BLaER1 (cell line): ENCODE measurements around the gene TTC13.
"Not testable (repeated sequence)": the region's sequence is repeated elsewhere in the genome, so short reads cannot be mapped to it uniquely, and the experiment has no call there.

Source experiments
- H3K27ac ChIP-seq: shearing (Covaris generic); formaldehyde crosslinking; 2 replicates; pipeline ENCODE4 v1.8.1; 2022
- H3K27me3 ChIP-seq: shearing (Covaris generic); formaldehyde crosslinking; 2 replicates; pipeline ENCODE4 v1.8.1; 2022
- H3K36me3 ChIP-seq: shearing (Covaris generic); formaldehyde crosslinking; 2 replicates; pipeline ENCODE4 v1.8.1; 2022
- H3K4me1 ChIP-seq: shearing (Covaris generic); formaldehyde crosslinking; 2 replicates; pipeline ENCODE4 v1.8.1; 2022
- H3K4me2 ChIP-seq: shearing (Covaris generic); formaldehyde crosslinking; 2 replicates; pipeline ENCODE4 v1.8.1; 2022
- H3K4me3 ChIP-seq: shearing (Covaris generic); formaldehyde crosslinking; 2 replicates; pipeline ENCODE4 v1.8.1; 2022
- H3K9ac ChIP-seq: shearing (Covaris generic); formaldehyde crosslinking; 2 replicates; pipeline ENCODE4 v1.8.1; 2022
- H3K9me3 ChIP-seq: shearing (Covaris generic); formaldehyde crosslinking; 2 replicates; pipeline ENCODE4 v1.8.1; 2022
- H4K20me1 ChIP-seq: shearing (Covaris generic); formaldehyde crosslinking; 2 replicates; pipeline ENCODE4 v1.8.1; 2022
- Cebpa-rat ChIP-seq: shearing (Covaris generic); IDR thresholded peaks from 2 replicates; pipeline ENCODE4 v1.8.1; 2022

The TTC13 gene

GRCh38 chr1:231020139-231020601, 41.5 kb upstream of the TTC13 start:
- Histone ChIP-seq H3K4me3 (no peak overlapping the region), H3K4me2 (no peak overlapping the region), H3K27ac (no peak overlapping the region; the same call in 1 of the 2 replicates), H3K36me3 (peaks cover 63% of the 10 kb centered on the region), H3K4me1 (no peaks in the 10 kb centered on the region), H3K27me3 (no peaks in the 10 kb centered on the region), H3K9ac (no peak overlapping the region), H4K20me1 (no peaks in the 10 kb centered on the region), H3K9me3 (no peaks in the 10 kb centered on the region)
- no peak for TF ChIP-seq Cebpa-rat

GRCh38 chr1:231019711-231020110, 41.0 kb upstream of the TTC13 start:
- TF ChIP-seq Cebpa-rat, result no peak
- Histone ChIP-seq H3K4me2 (no peak overlapping the region), H3K27ac (no peak overlapping the region), H3K27me3 (no peaks in the 10 kb centered on the region), H4K20me1 (no peaks in the 10 kb centered on the region), H3K36me3 (peaks cover 63% of the 10 kb centered on the region), H3K9ac (no peak overlapping the region), H3K9me3 (no peaks in the 10 kb centered on the region), H3K4me3 (no peak overlapping the region), H3K4me1 (no peaks in the 10 kb centered on the region)

- Histone ChIP-seq H3K9me3 (no peaks in the 10 kb centered on the region), H3K9ac (no peak overlapping the region), H3K36me3 (peaks cover 56% of the 10 kb centered on the region)
Observed at GRCh38 chr1:231016966-231017365, 38.3 kb upstream of the TTC13 start.

GRCh38 chr1:231016234-231016633, 37.6 kb upstream of the TTC13 start:
- Histone ChIP-seq H3K4me1 (no peaks in the 10 kb centered on the region), H3K9me3 (no peaks in the 10 kb centered on the region), H3K9ac (no peak overlapping the region), H3K27ac (no peak overlapping the region), H3K36me3 (peaks cover 59% of the 10 kb centered on the region), H4K20me1 (no peaks in the 10 kb centered on the region), H3K4me2 (no peak overlapping the region), H3K27me3 (no peaks in the 10 kb centered on the region), H3K4me3 (no peak overlapping the region)
- TF ChIP-seq Cebpa-rat, result no peak

More at GRCh38 chr1:231016966-231017365, 38.3 kb upstream of the TTC13 start:
- no peaks in the 10 kb centered on the region for H3K4me1 ChIP-seq
- no peak overlapping the region for H3K4me3 ChIP-seq
- no peaks in the 10 kb centered on the region for H4K20me1 ChIP-seq
- no peak overlapping the region for H3K4me2 ChIP-seq
- H3K27ac ChIP-seq, result no peak overlapping the region
- no peaks in the 10 kb centered on the region for H3K27me3 ChIP-seq
- no peak for TF ChIP-seq Cebpa-rat

GRCh38 chr1:231013391-231014015, 34.8 kb upstream of the TTC13 start:
- no peak for TF ChIP-seq Cebpa-rat
- no peak overlapping the region for H3K9ac ChIP-seq
- no peaks in the 10 kb centered on the region for H4K20me1 ChIP-seq
- H3K27me3 ChIP-seq, result no peaks in the 10 kb centered on the region
- H3K4me2 ChIP-seq, result no peak overlapping the region
- H3K9me3 ChIP-seq, result no peaks in the 10 kb centered on the region
- no peak overlapping the region for H3K27ac ChIP-seq
- H3K4me1 ChIP-seq, result no peaks in the 10 kb centered on the region
- no peak overlapping the region for H3K4me3 ChIP-seq
- H3K36me3 ChIP-seq, result peaks cover 36% of the 10 kb centered on the region

DNA sequence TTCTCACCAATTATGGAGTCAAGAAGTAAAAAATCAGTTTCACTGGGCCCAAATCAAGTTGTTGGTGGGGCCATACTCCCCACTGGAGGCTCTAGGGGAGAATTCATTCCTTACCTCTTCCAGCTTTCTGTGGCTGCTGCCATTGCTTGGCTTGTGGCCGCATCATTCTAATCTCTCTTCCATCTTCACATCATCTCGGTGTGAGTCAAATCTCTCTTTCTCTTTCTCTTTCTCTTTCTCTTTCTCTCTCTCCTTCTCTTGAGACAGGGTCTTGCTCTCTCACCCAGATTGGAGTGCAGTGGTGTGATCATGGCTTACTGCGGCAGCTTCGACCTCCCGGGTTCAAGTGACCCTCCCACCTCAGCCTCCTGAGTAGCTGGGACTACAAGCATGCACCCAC, 33.3 kb upstream of the TTC13 start:
- Histone ChIP-seq H3K9ac (no peak overlapping the region), H3K4me1 (no peaks in the 10 kb centered on the region), H3K36me3 (peaks cover 21% of the 10 kb centered on the region), H3K4me3 (no peak overlapping the region), H3K9me3 (peaks cover 10% of the 10 kb centered on the region), H4K20me1 (no peaks in the 10 kb centered on the region), H3K4me2 (no peak overlapping the region), H3K27me3 (no peaks in the 10 kb centered on the region), H3K27ac (no peak overlapping the region)
- TF ChIP-seq Cebpa-rat, result no peak

GRCh38 chr1:231011360-231011759, 32.7 kb upstream of the TTC13 start:
- Histone ChIP-seq H3K9me3 (peaks cover 16% of the 10 kb centered on the region), H3K9ac (no peak overlapping the region), H3K4me1 (no peaks in the 10 kb centered on the region), H3K36me3 (peaks cover 17% of the 10 kb centered on the region), H3K27ac (no peak overlapping the region), H3K4me3 (no peak overlapping the region), H3K27me3 (no peaks in the 10 kb centered on the region), H3K4me2 (no peak overlapping the region), H4K20me1 (no peaks in the 10 kb centered on the region)
- no peak for TF ChIP-seq Cebpa-rat

GRCh38 chr1:231007535-231007934, 28.9 kb upstream of the TTC13 start:
- not testable (repeated sequence) for H3K27me3 ChIP-seq, H3K27ac ChIP-seq, H3K4me1 ChIP-seq, H4K20me1 ChIP-seq, H3K4me3 ChIP-seq, H3K4me2 ChIP-seq, H3K9ac ChIP-seq
- Histone ChIP-seq H3K36me3 (peaks cover 14% of the 10 kb centered on the region), H3K9me3 (peaks cover 51% of the 10 kb centered on the region)

DNA sequence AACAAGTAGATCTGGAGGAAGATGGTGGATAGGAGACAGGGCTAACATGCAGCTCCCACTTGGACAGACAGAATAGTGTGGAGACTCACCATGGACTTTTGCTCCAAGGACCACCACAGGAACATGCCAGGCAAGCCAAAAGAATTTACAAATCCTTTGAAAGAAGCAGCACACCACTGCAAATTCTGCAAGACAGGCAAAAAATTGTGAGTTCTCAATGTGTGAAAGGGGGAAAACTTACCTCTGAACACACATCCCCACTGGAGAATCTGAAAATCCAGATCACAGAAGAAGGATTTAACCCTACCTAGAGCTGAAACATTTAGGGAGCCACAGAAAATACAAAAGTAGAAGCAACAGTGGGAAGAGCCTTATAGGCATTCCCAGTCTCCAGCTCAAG, 23.2 kb upstream of the TTC13 start:
- no peaks in the 10 kb centered on the region for H3K27me3 ChIP-seq
- H3K4me2 ChIP-seq, result no peak overlapping the region
- no peak overlapping the region for H3K9ac ChIP-seq
- no peaks in the 10 kb centered on the region for H3K4me1 ChIP-seq
- H4K20me1 ChIP-seq, result no peaks in the 10 kb centered on the region
- no peak overlapping the region for H3K4me3 ChIP-seq
- TF ChIP-seq Cebpa-rat, result no peak
- peaks cover 45% of the 10 kb centered on the region for H3K9me3 ChIP-seq
- H3K36me3 ChIP-seq, result peaks cover 66% of the 10 kb centered on the region
- no peak overlapping the region for H3K27ac ChIP-seq

DNA sequence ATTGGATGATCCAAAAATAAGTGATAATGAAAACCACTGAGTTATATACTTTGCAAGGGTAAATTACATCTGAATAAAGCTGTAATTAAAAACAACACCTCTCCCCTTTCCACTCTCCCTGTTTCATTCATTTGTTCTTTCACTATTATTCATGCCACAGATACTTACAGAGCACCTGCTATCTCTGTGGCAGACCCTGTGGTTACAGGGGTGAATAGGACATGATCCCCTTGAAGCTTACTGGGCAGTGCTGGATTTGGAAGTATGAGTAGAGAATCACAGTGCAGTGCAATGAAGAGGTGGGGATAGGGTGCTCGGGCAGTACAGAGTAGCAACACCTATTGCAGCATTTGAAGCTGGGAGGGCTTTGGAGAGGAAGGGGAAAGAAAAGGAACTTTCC, 22.0 kb upstream of the TTC13 start:
- peaks cover 78% of the 10 kb centered on the region for H3K36me3 ChIP-seq
- no peak overlapping the region for H3K9ac ChIP-seq
- H4K20me1 ChIP-seq, result no peaks in the 10 kb centered on the region
- H3K4me3 ChIP-seq, result no peak overlapping the region
- H3K27me3 ChIP-seq, result no peaks in the 10 kb centered on the region
- H3K4me2 ChIP-seq, result no peak overlapping the region
- H3K27ac ChIP-seq, result no peak overlapping the region
- TF ChIP-seq Cebpa-rat, result no peak
- no peaks in the 10 kb centered on the region for H3K4me1 ChIP-seq
- peaks cover 32% of the 10 kb centered on the region for H3K9me3 ChIP-seq

GRCh38 chr1:231000201-231000600, 21.5 kb upstream of the TTC13 start:
- no peak overlapping the region for H3K27ac ChIP-seq
- peaks cover 31% of the 10 kb centered on the region for H3K9me3 ChIP-seq
- no peaks in the 10 kb centered on the region for H3K4me1 ChIP-seq
- no peaks in the 10 kb centered on the region for H4K20me1 ChIP-seq
- no peak overlapping the region for H3K9ac ChIP-seq
- no peak overlapping the region for H3K4me3 ChIP-seq
- peaks cover 79% of the 10 kb centered on the region for H3K36me3 ChIP-seq
- no peak overlapping the region for H3K4me2 ChIP-seq
- H3K27me3 ChIP-seq, result no peaks in the 10 kb centered on the region
- no peak for TF ChIP-seq Cebpa-rat
